ENCODE data around the gene RAF1. TPM values are rescaled to one million over a fixed set of nuclear protein-coding genes. Genes with fewer than 3 reads are reported as not detected.

RAF1 gene
- total RNA-seq, 3 donors from 2014 or later: 87.4 to 118 (median 110) TPM

DNA sequence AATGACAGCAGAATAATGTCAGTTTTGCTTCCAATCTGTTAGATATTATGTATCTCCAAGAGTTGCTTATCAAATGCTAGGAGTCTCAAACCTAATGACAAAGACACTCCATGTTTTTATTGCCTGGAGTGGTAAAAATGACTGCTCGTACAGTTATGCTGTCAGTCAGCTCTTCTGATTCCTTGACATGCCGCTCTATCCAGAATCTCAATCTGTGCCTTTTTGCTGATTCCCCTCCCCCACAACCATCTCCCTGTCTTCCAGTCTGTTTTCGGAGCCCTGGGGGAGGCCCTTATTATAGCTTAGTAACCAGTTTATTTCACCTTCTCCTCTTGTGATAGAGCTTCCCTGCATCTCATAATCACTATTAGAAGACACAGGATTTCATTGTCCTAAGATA lies 104.4 kb downstream of the RAF1 start:
- peaks cover 0 to 7% of the 10 kb centered on the region in 2 donors for H3K4me1 ChIP-seq
- no peaks in the 10 kb centered on the region for H3K27me3 ChIP-seq
- no peak for DNase-seq (ENCODE audit: low spot score in 2 of 2)
- H3K27ac ChIP-seq: no peak overlapping the region
- intact Hi-C loops (cut with DNase I; ENCODE audit: low total_unique reads): loop anchor here (5.0 kb wide), 1 partner anchor 278 kb away; no protein-coding TSS in a partner anchor
- no peaks in the 10 kb centered on the region for H3K36me3 ChIP-seq
- no peaks in the 10 kb centered on the region for H3K9me3 ChIP-seq
- TF ChIP-seq, protein P1, sequence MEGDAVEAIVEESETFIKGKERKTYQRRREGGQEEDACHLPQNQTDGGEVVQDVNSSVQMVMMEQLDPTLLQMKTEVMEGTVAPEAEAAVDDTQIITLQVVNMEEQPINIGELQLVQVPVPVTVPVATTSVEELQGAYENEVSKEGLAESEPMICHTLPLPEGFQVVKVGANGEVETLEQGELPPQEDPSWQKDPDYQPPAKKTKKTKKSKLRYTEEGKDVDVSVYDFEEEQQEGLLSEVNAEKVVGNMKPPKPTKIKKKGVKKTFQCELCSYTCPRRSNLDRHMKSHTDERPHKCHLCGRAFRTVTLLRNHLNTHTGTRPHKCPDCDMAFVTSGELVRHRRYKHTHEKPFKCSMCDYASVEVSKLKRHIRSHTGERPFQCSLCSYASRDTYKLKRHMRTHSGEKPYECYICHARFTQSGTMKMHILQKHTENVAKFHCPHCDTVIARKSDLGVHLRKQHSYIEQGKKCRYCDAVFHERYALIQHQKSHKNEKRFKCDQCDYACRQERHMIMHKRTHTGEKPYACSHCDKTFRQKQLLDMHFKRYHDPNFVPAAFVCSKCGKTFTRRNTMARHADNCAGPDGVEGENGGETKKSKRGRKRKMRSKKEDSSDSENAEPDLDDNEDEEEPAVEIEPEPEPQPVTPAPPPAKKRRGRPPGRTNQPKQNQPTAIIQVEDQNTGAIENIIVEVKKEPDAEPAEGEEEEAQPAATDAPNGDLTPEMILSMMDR (IDR thresholded peaks at IDR 0.05): no peak
- TF ChIP-seq POLR2AphosphoS5 (IDR thresholded peaks at IDR 0.05) (no peak), POLR2A (IDR thresholded peaks at IDR 0.05) (no peak)
- no peak overlapping the region for H3K4me3 ChIP-seq

GRCh38 chr3:12558706-12559105 lies 105.2 kb downstream of the RAF1 start:
- TF ChIP-seq POLR2A (IDR thresholded peaks at IDR 0.05): no peak
- TF ChIP-seq, protein P1 (IDR thresholded peaks at IDR 0.05): no peak
- TF ChIP-seq POLR2AphosphoS5 (IDR thresholded peaks at IDR 0.05): no peak
- Histone ChIP-seq H3K27ac (no peak overlapping the region), H3K4me1 (peaks cover 0 to 7% of the 10 kb centered on the region in 2 donors), H3K9me3 (no peaks in the 10 kb centered on the region), H3K36me3 (no peaks in the 10 kb centered on the region), H3K4me3 (peak overlapping the region in 1 of 3 donors; percentile 77), H3K27me3 (peaks cover 0 to 7% of the 10 kb centered on the region in 2 donors)
- intact Hi-C loops (cut with DNase I; ENCODE audit: low total_unique reads): loop anchor here (5.0 kb wide), 1 partner anchor 279 kb away; no protein-coding TSS in a partner anchor
- no peak for DNase-seq (ENCODE audit: low spot score in 2 of 2)

- Histone ChIP-seq H3K36me3 (no peaks in the 10 kb centered on the region), H3K4me1 (peaks cover 0 to 7% of the 10 kb centered on the region in 2 donors), H3K9me3 (no peaks in the 10 kb centered on the region), H3K27ac (peak overlapping the region; percentile 91 to 93), H3K4me3 (peak overlapping the region; percentile 77 to 84 (median 77)), H3K27me3 (peaks cover 0 to 10% of the 10 kb centered on the region in 2 donors)
- intact Hi-C loops (cut with DNase I; ENCODE audit: low total_unique reads): loop anchor here (5.0 kb wide), 1 partner anchor 280 kb away; no protein-coding TSS in a partner anchor
- no peak for DNase-seq (ENCODE audit: low spot score in 2 of 2)
- TF ChIP-seq, protein P1 (IDR thresholded peaks at IDR 0.05): no peak
These were observed 106.3 kb downstream of the RAF1 start for GRCh38 chr3:12557473-12558100.

GRCh38 chr3:12556690-12557472 lies 107.0 kb downstream of the RAF1 start, which contains the start of gene MKRN2:
TSS of gene MKRN2 (plus strand) at chr3:12557087. CDS start at chr3:12557151, 64 bp downstream.
- intact Hi-C loops (cut with DNase I; ENCODE audit: low total_unique reads): loop anchor here (5.0 kb wide), 1 partner anchor 280 kb away; no protein-coding TSS in a partner anchor

More at GRCh38 chr3:12556690-12557472, 107.0 kb downstream of the RAF1 start, which contains the start of gene MKRN2:
- TF ChIP-seq POLR2A (IDR thresholded peaks at IDR 0.05) (peak; percentile 68), POLR2AphosphoS5 (IDR thresholded peaks at IDR 0.05) (peak; percentile 95 to 97 (median 96))
- TF ChIP-seq, protein P1 (IDR thresholded peaks at IDR 0.05): no peak
- Histone ChIP-seq H3K27me3 (peaks cover 0 to 16% of the 10 kb centered on the region in 2 donors), H3K36me3 (no peaks in the 10 kb centered on the region), H3K27ac (peak within 1 kb of the TSS; percentile 91 to 93), H3K4me1 (peaks cover 0 to 7% of the 10 kb centered on the region in 2 donors), H3K4me3 (peak within 1 kb of the TSS; percentile 77 to 84 (median 77)), H3K9me3 (no peaks in the 10 kb centered on the region)
- DNase-seq (ENCODE audit: low spot score in 2 of 2): peak; percentile 82 to 88
